ENCODE data around the gene PEA15.

DNA sequence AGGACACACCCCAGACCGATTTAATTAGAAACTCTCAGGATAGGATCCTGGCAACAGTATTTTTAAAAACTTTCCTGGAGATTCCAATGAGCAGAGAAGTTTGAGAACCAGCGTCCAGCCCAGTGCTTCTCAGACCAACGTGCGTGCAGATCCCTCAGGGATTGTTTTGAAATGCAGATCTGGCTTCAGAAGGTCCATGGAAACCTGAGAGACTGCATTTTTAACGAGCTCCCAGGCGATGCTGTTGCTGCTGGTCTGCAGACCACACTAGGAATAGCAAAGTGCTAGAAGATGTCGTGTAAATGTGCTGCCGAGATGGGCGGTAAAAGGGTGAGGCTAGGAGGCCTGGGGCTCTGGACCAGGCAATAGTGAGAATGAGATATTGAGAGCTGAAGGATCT lies 33.2 kb upstream of the PEA15 start:
- no peak for TF ChIP-seq EZH2phosphoT487 (IDR thresholded peaks at IDR 0.05; ENCODE audit: insufficient read depth, low read depth)
- no peak for TF ChIP-seq EZH2 (IDR thresholded peaks at IDR 0.05; ENCODE audit: insufficient read depth, poor library complexity, severe bottlenecking)

Data from GM23248 (cell line).